HUES64 (cell line): Measurements from ENCODE around the gene NBPF20.
A peak's percentile ranks its signal among the peaks of the same experiment; 100 is the strongest.
"Not testable (repeated sequence)": the region's sequence is repeated elsewhere in the genome, so short reads cannot be mapped to it uniquely, and the experiment has no call there.

Experiments used
- H3K27ac ChIP-seq: 2 replicates; pipeline ENCODE4 v1.7.0; 2013; ENCODE audit warnings: low read depth, low read length, inconsistent platforms
- H3K27me3 ChIP-seq: 2 replicates; pipeline ENCODE4 v1.6.1; 2013; ENCODE audit warnings: mild to moderate bottlenecking, low read length; ENCODE audit not compliant: insufficient read depth
- H3K36me3 ChIP-seq: 2 replicates; pipeline ENCODE4 v1.6.1; 2013; ENCODE audit warnings: mild to moderate bottlenecking, low read length; ENCODE audit not compliant: insufficient read depth
- H3K4me1 ChIP-seq: 2 replicates; pipeline ENCODE4 v1.6.1; 2013; ENCODE audit warnings: mild to moderate bottlenecking, low read length, moderate library complexity; ENCODE audit not compliant: insufficient read depth
- H3K4me3 ChIP-seq: 2 replicates; pipeline ENCODE4 v1.5.1; 2013; ENCODE audit warnings: mild to moderate bottlenecking, low read length, moderate library complexity
- H3K9ac ChIP-seq: 2 replicates; pipeline ENCODE4 v1.6.1; 2013; ENCODE audit warnings: mild to moderate bottlenecking, low read depth, low read length
- H3K9me3 ChIP-seq: 2 replicates; pipeline ENCODE4 v1.6.1; 2013; ENCODE audit warnings: low read depth, low read length; ENCODE audit not compliant: insufficient read depth
- WGBS: fragments of 150-250, 120-280 bp; methylation state at CpG from one replicate; pipeline ENCODE4 v1.1.7; 2013; ENCODE audit warnings: missing lambda C conversion rate; 5-methylcytosine and 5-hydroxymethylcytosine counted together

NBPF20 gene

DNA sequence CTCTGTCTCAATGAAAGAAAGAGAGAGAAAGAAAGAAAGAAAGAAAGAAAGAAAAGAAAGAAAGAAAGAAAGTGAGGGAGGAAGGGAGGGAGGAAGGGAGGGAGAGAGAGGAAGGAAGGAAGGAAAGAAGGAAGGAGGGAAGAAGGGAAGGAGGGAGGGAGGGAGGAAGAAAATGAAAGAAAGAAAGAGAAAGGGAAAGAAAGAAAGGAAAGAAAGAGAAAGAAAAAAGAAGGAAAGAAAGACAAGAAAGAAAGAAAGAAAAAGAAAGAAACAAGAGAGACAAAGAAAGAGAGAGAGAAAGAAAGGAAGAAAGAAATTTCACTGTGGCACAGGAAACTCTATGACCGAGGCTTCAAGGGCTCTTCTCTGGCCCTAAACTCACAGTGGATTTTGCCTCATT, 33.7 kb upstream of the NBPF20 start:
- not testable (repeated sequence) for H3K9ac ChIP-seq, H3K9me3 ChIP-seq, H3K27ac ChIP-seq, H3K4me1 ChIP-seq, H3K36me3 ChIP-seq
- Histone ChIP-seq H3K27me3 (peaks cover 31% of the 10 kb centered on the region), H3K4me3 (peak overlapping the region; percentile 37)
- WGBS: no CpG with 5 or more reads among the region's 1 CpG

DNA sequence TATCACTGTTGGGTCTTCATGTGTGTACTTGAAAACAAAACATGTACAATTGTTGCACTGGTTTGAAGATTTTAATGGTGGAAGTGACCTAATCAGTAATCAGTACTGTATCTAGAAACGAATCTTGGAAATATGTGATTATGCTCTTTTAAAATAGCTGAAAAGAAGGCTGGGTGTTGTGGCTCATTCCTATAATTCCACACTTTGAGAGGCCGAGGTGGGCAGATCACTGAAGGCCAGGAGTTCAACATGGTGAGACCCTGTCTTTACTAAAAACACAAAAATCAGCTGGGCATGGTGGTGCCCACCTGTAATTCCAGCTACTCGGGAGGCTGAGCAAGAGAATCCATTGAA, 29.4 kb upstream of the NBPF20 start:
- not testable (repeated sequence) for H3K9ac ChIP-seq, H3K9me3 ChIP-seq, H3K4me1 ChIP-seq, H3K27ac ChIP-seq, H3K4me3 ChIP-seq, H3K36me3 ChIP-seq
- peaks cover 30% of the 10 kb centered on the region for H3K27me3 ChIP-seq
- WGBS: 56% methylated on average over 2 of the region's 3 CpGs

DNA sequence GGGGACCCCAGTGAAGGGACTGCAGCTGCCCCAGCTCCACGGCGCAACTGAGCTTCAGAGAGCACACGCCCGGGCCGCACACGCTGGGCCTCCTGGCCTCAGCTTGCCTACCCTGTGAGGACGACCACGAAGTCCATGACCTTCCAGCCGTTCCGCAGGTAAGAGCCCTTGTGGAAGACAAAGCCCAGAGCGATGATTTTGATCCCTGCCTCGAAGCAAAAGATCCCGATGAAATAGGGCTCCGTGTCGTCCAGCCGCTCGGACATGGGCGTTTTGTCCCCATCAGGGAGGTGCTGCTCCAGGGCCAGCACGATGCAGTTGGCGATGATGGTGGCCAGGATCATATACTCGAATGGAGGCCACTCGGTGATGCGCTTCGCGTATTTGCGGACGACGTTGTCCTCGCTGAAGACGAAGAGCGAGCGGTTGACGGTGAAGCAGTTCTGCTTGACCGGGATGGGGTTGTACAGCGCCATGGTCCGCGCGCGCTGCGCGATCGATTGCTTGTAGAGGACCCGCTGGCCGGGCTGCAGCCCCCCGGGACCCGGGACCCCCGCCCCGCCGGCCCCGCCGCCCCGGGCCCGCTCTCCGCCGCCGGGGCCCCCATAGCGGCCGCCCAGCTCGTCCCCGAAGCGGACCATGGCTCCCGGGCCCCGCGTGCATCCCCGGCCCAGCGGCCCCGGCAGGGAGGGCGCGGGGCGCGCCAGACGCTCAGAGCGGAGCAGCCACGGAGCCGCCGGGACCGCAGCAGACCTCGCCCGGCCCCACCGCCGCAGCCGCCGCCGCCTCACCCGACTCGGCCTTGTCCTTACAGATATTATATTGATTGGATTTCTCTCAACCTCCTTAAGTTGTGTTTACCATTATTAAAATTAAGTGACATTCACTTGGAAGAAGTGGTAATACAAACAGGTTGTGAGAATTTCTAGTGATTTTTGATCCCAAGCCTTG, 28.7 kb upstream of the NBPF20 start:
- not testable (repeated sequence) for H3K9me3 ChIP-seq, H3K27ac ChIP-seq, H3K9ac ChIP-seq, H3K36me3 ChIP-seq, H3K4me1 ChIP-seq
- Histone ChIP-seq H3K27me3 (peaks cover 30% of the 10 kb centered on the region), H3K4me3 (0 out of 2 replicates have a peak overlapping the region, but pooled peaks have one; percentile 19)
- WGBS: 12% methylated on average over 53 of the region's 86 CpGs

DNA sequence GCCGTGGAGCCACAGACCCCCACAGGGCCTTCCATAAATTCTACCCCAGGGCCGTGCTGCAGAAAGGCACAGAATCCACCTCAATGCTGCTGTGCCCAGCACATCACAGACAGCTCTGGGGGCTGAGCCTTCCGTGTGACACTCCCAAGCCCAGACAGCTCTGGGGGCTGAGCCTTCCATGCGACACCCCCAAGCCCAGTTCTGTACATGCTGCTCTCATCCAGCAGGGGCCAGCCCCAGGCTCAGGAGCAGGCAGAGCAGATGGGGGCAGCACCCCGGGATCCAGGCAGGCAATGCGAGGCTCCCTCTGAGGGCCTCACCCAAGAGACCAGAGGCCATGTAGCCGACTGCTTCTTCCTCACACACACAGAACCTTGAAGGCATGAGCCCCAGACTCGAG, 27.1 kb upstream of the NBPF20 start:
- not testable (repeated sequence) for H3K9ac ChIP-seq, H3K4me1 ChIP-seq, H3K9me3 ChIP-seq, H3K4me3 ChIP-seq, H3K27ac ChIP-seq, H3K36me3 ChIP-seq
- peaks cover 30% of the 10 kb centered on the region for H3K27me3 ChIP-seq
- 59% methylated on average over 3 of the region's 8 CpGs for WGBS

DNA sequence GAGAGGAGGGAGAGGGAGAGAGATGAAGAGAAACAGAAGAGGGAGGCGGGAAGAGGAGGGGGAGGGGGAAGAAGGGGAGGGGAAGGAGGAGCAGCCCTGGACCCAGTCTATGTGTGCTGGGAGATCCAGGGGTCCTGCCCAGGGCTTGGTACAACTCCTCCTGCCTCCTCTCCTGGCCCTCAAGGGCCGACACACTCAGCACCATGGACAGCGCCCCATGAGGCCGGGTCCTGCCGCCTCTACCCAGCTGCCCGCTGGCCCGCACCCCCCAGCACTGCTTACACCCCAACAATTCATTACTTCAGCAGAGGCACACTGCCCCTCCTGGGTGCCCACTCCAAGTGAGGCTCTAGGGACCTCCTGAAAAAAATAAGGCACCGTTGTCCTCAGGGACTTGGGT, 26.5 kb upstream of the NBPF20 start:
- not testable (repeated sequence) for H3K27ac ChIP-seq, H3K4me3 ChIP-seq, H3K4me1 ChIP-seq, H3K9ac ChIP-seq, H3K9me3 ChIP-seq, H3K36me3 ChIP-seq
- 0% methylated on average over 4 of the region's 8 CpGs for WGBS
- peaks cover 30% of the 10 kb centered on the region for H3K27me3 ChIP-seq

DNA sequence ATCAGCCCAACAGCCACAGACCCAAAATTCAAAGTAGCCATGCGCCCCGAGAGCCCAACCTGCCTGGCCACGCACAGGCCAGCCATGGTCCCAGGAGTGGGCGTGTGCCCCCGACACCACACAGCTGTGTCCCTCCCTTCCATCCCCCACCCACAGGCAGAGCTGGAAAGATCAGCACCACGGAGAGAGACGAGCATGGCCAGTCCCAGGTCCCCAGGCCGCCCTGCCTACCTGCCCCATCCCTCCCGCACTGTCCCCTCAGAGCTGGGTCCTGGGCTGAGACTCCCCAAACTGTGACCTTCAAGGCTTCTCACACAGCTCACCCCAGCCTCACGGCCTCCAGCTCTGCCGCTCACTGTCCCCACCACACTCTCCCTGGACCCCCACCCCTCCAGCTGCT, 19.8 kb upstream of the NBPF20 start:
- H3K9me3 ChIP-seq, H3K4me3 ChIP-seq, H3K36me3 ChIP-seq, H3K9ac ChIP-seq, H3K27ac ChIP-seq, H3K4me1 ChIP-seq, H3K27me3 ChIP-seq: not testable (repeated sequence)
- WGBS: 38% methylated on average over 8 of the region's 11 CpGs

DNA sequence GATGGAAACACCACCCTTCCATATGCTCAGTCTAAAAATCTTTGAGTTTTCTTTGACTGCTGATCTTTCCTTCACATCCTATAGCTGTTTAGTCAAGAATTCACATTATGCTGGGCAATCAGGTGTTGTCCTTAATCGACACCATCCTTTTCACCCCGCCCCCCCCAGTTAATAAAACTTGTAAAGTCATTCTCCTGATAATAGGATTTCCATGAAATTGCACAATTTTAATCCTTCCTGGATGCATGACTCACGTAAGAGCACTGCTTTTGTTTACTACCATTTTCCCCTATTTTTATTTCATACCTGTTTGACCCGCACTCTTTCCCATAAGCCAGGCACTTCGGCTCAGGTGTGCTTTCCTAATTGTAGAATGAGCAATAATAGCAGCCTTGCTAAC, 16.9 kb upstream of the NBPF20 start:
- not testable (repeated sequence) for H3K27me3 ChIP-seq, H3K9me3 ChIP-seq, H3K4me1 ChIP-seq, H3K4me3 ChIP-seq, H3K36me3 ChIP-seq, H3K27ac ChIP-seq, H3K9ac ChIP-seq
- 78% methylated on average over 4 of the region's 5 CpGs for WGBS

DNA sequence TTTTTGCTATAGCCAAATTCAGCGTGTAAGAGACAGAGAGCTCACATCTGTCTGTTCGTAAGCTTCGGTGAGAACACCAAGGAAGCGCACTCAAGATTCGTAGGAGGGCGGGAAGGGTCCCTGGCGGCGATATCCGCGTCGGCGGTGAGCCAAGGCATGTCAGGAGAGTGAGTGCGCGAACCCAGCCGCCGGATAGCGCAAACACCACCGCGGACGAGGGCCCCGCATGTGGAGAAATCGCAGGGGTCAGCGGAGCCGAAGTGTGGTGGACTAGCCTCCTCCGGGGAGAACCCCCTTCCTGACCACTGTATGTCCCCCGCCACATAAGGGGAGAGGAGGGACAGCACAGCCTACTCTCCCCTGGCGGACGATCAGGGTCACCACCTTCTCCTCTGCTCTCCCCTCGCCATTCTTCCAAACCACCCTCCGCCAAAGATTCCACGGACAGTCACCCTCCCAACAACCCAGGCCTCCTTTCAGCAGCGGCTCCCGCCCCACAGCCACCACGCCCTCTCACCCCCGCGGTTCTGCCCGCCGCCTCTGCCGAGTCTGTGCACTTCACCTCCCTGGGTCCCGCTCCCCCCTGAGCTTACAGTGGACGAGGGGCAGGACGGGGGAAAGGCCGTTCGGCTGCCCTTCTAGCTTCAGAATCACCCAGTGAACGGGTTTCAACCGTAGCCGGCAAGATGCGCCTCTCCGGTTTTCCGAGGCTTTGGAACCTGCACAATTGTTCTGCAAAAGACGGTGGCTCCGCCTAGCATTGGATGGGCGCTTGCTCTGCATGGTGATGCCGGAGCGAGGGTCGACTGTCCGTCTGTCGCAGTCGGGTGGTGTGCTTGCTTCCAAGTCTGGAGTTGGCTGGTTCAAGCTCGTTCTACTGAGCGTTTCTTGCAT, 6.2 kb upstream of the NBPF20 start:
- H3K9ac ChIP-seq, H3K36me3 ChIP-seq, H3K27ac ChIP-seq, H3K9me3 ChIP-seq, H3K4me1 ChIP-seq: not testable (repeated sequence)
- peak overlapping the region; percentile 53 for H3K4me3 ChIP-seq
- H3K27me3 ChIP-seq: peaks cover 74% of the 10 kb centered on the region
- 1% methylated on average over 34 of the region's 61 CpGs for WGBS

DNA sequence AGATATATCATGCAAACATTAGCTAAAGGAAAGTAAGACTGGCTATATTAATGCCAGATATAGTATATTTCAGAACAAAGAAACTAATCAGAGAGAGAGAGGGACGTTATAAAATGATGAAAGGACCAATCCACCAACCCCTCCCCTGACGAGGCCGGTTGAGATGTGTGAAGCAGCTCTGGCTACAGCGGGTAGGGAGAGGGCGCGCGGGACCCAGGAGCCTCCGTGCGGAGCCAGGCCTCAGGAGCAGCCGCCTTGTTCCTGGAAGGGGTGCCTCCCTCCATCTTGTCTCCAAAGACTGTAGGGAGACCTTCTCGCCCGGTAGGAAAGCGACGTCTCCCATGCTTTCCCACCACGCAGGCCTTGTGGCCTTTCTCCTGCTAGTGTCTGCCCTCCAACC, 5.4 kb upstream of the NBPF20 start:
- not testable (repeated sequence) for H3K4me1 ChIP-seq, H3K36me3 ChIP-seq, H3K27ac ChIP-seq, H3K9ac ChIP-seq, H3K9me3 ChIP-seq
- peak overlapping the region; percentile 53; the same call in 1 of the 2 replicates for H3K4me3 ChIP-seq
- no CpG with 5 or more reads among the region's 15 CpGs for WGBS
- peaks cover 80% of the 10 kb centered on the region for H3K27me3 ChIP-seq

DNA sequence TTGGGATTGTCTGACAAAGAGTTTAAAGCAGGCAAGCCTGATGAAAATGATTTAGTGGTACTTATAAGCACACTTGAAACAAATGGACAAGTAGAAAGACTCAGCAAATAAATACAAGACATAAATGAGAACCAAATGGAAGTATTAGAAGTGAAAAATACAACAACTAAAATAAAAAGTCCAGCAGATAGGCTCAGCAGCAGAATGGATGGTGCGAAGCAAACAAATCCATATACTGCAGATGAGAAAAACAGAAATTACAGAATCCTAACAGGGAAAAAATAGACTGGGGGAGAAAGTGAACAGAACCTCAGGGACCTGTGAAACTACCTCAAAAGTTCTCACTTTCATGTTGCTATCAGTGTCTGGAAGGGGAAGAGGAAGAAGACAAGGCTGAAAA, 3.9 kb upstream of the NBPF20 start:
- WGBS: no CpG with 5 or more reads among the region's 1 CpG
- not testable (repeated sequence) for H3K4me3 ChIP-seq, H3K27ac ChIP-seq, H3K9me3 ChIP-seq, H3K36me3 ChIP-seq, H3K9ac ChIP-seq, H3K4me1 ChIP-seq
- H3K27me3 ChIP-seq: peaks cover 91% of the 10 kb centered on the region

DNA sequence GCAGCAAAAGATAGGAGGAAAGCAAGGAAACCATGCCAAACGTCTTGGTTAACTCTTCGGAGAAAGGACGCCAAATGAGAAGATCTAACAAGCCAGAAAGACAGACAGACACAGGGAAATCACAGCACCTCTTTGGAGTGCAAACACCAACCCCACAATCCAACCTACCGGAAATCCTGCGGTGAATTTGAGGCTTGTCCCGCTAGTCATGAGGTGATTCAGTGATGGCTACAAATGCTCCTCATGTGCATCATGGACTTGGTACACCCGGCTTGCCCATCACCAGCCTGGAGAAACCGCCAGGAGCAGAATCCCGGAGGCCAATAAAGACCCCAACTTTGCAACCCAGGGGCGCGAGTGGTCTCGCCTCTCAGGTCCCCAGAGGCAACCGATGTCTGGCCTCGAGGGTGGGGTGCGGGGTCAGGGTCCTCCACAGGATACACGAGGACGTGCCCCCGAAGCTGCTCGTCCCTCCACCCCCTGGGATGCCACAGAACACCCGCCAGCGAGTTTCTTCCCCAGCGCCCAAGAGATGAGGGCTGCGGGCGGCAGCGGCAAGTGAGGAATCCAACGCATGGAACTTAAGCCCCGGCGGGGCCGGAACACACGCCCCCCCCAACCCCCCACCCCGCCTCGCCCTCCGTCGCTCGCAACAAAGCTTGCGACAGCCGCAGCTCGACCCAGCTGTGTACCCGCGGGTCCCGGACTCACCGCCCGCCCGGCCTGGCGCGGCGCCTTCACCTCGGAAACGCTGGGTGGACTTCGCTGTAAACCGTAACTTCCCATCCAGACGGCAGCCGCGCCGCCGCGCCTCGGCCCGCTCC, 579 bp downstream of the NBPF20 start:
- not testable (repeated sequence) for H3K4me1 ChIP-seq, H3K9ac ChIP-seq, H3K27ac ChIP-seq, H3K9me3 ChIP-seq, H3K36me3 ChIP-seq
- Histone ChIP-seq H3K27me3 (peaks cover 68% of the 10 kb centered on the region), H3K4me3 (peak overlapping the region; percentile 79)
- WGBS: 1% methylated on average over 30 of the region's 59 CpGs
